NCI-H2107 treated with DMSO at 0.1 percent for 48 hours (cell line): Measurements from ENCODE around the gene TBKBP1.

Source experiments
- DNase-seq: peaks from one replicate; lab custom pipeline; 2025; ENCODE audit not compliant: unreplicated experiment; lab: John Stamatoyannopoulos, UW

TBKBP1 gene

GRCh38 chr17:47713980-47714700, 20.2 kb downstream of the TBKBP1 start:
- no peak for DNase-seq

DNA sequence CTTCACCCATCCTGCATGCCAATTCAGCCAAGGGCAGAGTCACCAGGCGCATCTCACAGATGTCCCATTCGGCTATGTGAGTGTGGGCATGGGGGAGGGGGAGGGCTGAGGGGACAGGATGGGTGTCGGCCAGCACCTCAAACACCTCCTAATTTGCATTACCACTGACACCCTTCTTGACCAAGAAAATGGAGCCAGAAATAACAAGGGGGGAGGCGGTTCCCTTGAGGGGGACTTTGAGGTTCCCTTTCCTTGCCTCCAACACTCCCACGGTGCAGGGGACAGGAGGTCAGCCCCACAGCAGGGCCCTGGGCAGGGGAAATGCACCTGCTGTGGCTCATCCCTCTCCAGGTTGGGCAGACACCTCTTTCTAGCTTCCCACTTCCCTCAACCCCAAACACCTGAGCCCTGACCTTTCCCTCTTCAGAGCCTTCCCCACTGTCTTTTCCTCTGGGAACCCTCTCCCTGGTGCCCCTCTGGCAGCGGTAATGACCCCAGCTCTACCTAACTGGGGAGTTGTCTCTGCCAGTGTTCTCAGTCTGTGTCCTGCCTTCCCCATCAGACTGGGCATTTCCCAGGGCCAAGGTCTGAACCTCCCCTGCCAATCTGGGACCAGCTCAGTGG, 20.9 kb downstream of the TBKBP1 start:
- DNase-seq = no peak

DNA sequence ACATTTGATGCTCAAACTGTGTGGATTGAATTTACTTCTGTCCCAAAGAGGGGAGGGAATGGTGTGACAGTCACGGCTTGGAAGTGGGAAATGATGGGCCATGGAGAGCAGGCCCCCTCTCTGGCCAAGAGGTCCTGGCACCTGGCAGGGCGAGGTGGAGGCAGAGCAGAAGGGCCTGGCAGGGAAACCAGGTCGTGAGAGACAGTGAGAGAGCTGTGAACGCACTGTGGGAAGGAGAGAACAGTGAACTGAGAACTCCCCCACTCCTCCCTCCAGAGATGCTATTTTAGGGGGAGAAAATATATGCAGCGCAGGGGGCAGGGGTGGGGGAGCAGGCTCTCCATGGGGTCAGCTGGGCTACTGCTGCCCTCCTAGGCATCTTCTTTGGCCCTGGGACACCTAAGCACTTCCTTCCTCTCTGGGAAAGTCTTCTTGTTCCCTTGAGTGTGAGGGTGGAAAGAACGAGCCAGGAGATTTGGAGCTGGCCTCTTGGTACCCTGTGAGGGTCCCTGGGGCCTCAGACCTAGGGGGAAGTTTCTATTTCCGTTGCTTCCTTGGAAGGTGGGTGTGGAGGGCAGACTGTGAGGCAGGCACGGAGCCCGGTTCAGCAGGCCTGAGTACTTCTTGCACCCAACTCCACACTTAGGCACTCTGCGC, 21.8 kb downstream of the TBKBP1 start:
- no peak for DNase-seq

DNA sequence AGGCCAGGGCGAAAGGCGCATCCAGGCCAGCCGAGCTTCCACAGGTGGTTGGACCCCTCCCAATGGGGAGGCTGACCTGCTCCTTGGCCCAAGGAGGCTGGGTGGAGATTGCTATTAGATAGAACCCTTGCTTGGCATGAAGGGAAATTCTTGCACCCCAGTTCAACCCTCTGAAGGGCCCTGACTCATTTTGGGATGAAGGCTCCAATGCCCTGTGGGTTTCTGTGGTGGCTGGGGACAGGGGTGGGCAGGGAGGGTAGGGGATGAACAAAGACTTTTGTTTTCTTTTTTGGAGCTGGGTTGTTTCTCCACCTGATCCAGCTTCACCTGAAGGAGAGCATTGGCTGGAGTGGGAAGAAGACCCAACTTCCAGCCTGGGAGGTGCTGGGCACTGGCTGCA, 22.4 kb downstream of the TBKBP1 start:
- no peak for DNase-seq

DNA sequence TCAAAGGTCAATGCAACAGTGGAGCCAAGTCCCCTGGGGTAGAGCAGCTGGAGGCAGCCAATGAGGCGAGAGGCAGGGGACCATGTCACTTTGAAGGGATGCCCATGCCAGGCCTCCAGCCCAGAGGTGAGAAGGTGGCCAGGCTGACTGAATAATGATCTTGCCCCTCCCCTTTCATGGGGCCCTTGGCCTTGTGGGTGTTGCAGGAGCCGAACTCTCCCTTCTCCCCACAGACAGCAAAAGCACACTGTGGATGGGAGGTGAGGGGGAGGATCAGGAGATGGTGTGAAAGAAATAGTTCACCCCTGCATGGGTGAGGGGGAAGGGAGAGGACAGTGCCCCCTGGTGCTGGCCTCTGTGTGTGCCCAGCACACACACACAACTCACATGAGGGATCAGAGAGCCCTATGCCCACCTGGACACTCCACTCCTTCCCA, 23.3 kb downstream of the TBKBP1 start:
- DNase-seq = no peak

DNA sequence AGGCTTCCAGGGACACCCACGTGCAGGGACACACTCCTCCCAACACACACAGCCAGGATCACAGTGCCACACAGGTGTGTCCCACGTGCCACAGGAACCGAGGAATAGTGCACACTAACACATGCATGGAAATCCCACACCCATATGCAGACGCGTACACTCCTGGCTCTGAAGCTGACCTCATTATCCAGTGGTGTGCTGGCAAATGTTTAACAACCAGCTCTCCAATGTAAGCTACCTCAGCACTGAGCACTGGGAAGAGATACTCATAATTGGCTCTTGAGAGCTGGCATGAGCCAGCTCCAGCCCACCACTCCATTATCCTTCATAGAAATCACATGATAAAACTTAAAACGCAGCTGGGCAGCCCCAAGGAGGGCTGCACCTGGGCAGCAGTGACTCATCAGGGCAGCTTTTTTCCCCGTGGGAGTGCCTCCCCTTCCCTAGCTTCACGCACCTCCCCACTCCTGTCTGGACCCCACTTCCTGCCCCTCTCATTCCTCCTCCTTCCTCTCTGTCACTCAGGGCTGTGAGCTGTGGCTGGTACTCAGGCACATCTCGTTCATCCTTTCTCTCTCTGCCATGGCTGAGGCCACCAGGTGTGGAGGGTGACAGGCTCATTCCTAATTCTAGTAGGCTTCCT, 24.1 kb downstream of the TBKBP1 start:
- peak; percentile 55 for DNase-seq

- DNase-seq = no peak
Measured at GRCh38 chr17:47718634-47719405, 24.9 kb downstream of the TBKBP1 start.

- DNase-seq = no peak
Measured at GRCh38 chr17:47719411-47720152, 25.6 kb downstream of the TBKBP1 start.

DNA sequence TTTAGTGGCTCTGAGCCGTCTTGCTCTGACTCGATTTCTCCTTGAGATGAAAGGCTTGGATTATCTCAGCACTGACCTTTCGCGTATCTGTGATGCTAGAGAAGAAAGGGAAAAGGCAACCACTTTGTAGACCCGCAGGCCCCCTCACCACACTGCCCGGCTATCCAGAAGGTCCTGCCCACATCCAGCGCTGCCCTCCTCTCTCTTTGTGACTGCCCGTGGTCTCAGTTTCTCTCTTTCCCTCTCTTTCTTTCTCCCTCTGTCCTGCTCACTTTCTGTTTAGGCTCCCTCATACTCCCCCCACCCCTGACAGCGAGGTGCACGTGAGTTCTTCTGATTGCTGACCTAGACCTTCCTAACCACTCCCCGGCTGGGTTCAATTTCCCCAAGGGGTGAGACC, 26.2 kb downstream of the TBKBP1 start:
- DNase-seq = no peak

- no peak for DNase-seq
Measured at GRCh38 chr17:47720754-47721533, 27.0 kb downstream of the TBKBP1 start.

DNA sequence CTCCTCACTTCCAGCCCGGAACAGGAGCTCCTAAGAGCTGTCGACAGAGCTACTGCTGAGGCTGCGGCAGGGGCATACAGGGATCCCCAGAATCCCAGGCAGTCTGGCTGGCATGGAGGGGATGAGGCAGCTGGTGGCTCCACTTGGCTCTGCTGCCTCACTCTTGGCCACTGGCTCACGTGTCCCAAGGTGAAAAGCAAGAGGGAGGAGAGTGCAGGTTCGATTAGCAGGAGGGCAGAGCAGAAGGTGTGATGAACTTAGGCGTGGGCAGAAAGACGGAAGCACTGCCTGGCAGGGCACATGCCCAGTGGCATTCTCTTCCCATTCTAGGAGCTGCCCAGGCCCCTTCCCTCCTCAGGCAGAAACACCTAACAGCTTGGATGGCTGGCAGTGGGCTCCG, 27.8 kb downstream of the TBKBP1 start:
- DNase-seq = no peak

DNA sequence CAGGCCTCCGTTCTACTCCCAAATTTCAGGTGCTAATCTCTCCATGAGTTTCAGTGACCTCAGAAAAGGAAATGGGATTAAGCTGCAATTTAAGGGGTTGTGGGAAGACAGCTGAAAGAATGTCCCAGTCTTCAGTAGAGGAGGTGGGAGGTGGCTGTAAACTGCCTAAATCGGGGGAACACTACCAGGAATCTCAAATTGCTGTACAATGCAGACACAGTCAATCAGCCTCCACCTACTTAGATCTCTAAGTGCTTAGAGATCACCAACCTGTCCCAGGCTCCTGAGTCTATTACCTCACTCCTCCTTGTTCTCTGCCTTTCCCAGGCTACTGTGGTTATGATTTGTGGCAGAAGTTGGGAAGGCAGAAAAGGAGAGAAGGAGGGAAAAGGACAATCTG, 30.7 kb downstream of the TBKBP1 start:
- DNase-seq = no peak

- no peak for DNase-seq
Measured at GRCh38 chr17:47725446-47726111, 31.6 kb downstream of the TBKBP1 start.

DNA sequence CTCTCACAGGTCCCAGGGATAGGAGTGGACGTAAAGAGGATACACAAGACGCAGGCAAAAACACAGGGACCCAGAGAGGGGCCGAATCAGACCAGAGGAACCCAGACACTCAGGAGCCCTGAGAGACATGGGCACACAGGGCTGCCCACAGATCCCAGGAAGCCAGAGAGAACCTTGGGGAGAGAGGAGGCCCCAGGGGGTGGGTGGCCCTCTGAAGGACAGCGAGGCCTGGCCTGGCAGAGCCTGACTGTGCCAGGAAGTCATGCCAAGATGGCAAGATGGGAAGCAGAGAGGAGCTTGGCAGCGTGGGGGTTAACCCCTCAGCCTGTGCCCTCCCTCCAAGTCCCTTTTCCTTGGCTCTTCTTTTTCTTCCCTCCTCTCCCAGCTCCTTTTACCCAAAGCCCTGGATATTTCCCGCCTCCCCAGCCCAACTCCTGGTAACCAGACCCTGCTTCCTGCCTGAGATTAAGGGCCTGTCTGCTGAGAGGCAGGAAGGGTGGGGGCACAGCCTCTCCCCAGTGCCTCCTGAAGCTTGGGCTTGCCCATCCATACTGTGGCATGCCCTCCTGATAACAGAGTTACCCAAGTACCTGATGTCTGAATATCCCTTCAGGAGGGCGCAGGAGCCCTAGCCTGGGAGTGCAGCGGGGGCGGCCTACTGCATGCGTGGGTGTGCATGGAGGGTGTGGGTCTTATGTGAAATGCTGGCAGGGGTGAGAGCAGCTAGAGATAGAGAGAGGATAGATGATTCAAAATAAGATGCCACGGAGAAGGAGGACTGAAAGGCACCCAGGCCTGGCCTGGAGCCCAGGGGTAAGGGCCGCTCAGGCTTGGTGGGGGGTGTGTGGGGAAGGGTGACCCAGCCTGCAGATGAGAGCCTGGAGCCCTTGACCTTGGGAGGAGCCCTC, 33.1 kb downstream of the TBKBP1 start:
- no peak for DNase-seq

GRCh38 chr17:47727704-47728036, 33.7 kb downstream of the TBKBP1 start:
- DNase-seq = no peak

GRCh38 chr17:47728214-47728877, 34.4 kb downstream of the TBKBP1 start:
- no peak for DNase-seq

GRCh38 chr17:47729476-47729875, 35.5 kb downstream of the TBKBP1 start:
- no peak for DNase-seq

GRCh38 chr17:47730681-47731080, 36.7 kb downstream of the TBKBP1 start:
- no peak for DNase-seq
